Right lobe of liver (tissue), 6 donors: ENCODE data around the gene ENGASE. TPM values are rescaled to one million over a fixed set of nuclear protein-coding genes. Genes with fewer than 3 reads are reported as not detected.

ENCODE experiments used
- ATAC-seq, 4 donors: fragments of 200-7000 bp; cut with Tn5 transposase; one replicate each; pipeline ENCODE4 v1.9.1; 2020; ENCODE audit warnings: mild to moderate bottlenecking in 4 of 4, moderate library complexity in 4 of 4
- DNase-seq, 3 donors: peaks; one replicate each; pipeline ENCODE4 v3.0.0-alpha.2; 2020
- H3K27ac ChIP-seq, 3 donors: fragments of 200-600 bp; one replicate each; pipeline ENCODE4 v1.8.0; 2022
- H3K27me3 ChIP-seq, 2 donors: fragments of 200-600 bp; one replicate each; pipeline ENCODE4 v1.8.0; 2022
- H3K36me3 ChIP-seq, 4 donors: fragments of 200-600 bp; sonication (generic) in 1 of 4; one replicate each; pipeline versions ENCODE4 v1.5.1 to v1.8.0; 2017 to 2022; ENCODE audit warnings: control low read depth in 1 of 4
- H3K4me1 ChIP-seq, 4 donors: fragments of 200-600 bp; sonication (generic) in 1 of 4; one replicate each; pipeline versions ENCODE4 v1.5.1 to v1.8.0; 2017 to 2022; ENCODE audit warnings: control low read depth in 1 of 4
- H3K4me3 ChIP-seq, 3 donors: fragments of 200-600 bp; one replicate each; pipeline ENCODE4 v1.8.0; 2022
- H3K9me3 ChIP-seq, 4 donors: fragments of 200-600 bp; sonication (generic) in 1 of 4; one replicate each; pipeline versions ENCODE4 v1.5.1 to v1.8.0; 2017 to 2022; ENCODE audit warnings: control low read depth in 1 of 4
- CTCF ChIP-seq, 4 donors: fragments of 200-600 bp in 3 of 4; fragments of 450-650 bp in 1 of 4; IDR thresholded peaks; one replicate each; pipeline versions ENCODE4 v1.5.1 to v1.8.0; 2016 to 2022; ENCODE audit warnings: antibody characterized with exemption in 4 of 4, mild to moderate bottlenecking in 2 of 4
- POLR2A ChIP-seq: fragments of 450-650 bp; IDR thresholded peaks from one replicate; pipeline ENCODE4 v1.6.1; 2017; ENCODE audit warnings: antibody characterized with exemption, mild to moderate bottlenecking
- WGBS: methylation state at CpG from one replicate; pipeline ENCODE4 v1.1.6; 2018; ENCODE audit warnings: low coverage, low lambda C conversion rate; ENCODE audit not compliant: insufficient coverage; ENCODE audit errors: missing lambda C conversion rate; 5-methylcytosine and 5-hydroxymethylcytosine counted together
- intact Hi-C, 2 donors: fragments of 100-400 bp; cut with DNase I; formaldehyde crosslinking; loops; one replicate each; pipeline versions ENCODE4 v1.11.2 to v1.14.1; 2022
- total RNA-seq, 6 experiments: library from RNA; depleted of rRNA in 2 of 6; stranded (reverse); fragments of >200 nt in 2 of 6; fragmentation: NEBNext Ultra II Directional in 3 of 6; extraction: Animal tissue kit (Norgen Biotek cat#: 25700) in 3 of 6; gene quantifications; one replicate each; pipeline versions ENCODE4 v1.1.0 to v1.2.4, GENCODE V29; 2016 to 2023
- donor health status: DM: no; HTN: yes; CAD: no.
- donor health status: DM: no; HTN: no; CAD: no.
- donor health status: DM: no; HTN: no; CAD: no.
- donor health status: DM: no; HTN: yes; CAD: no.
- donor health status: DM: no; HTN: yes; CAD: no.

ENGASE gene
- total RNA-seq, 6 experiments from 2014 or later = 7.4 to 63.7 (median 39.1) TPM

DNA sequence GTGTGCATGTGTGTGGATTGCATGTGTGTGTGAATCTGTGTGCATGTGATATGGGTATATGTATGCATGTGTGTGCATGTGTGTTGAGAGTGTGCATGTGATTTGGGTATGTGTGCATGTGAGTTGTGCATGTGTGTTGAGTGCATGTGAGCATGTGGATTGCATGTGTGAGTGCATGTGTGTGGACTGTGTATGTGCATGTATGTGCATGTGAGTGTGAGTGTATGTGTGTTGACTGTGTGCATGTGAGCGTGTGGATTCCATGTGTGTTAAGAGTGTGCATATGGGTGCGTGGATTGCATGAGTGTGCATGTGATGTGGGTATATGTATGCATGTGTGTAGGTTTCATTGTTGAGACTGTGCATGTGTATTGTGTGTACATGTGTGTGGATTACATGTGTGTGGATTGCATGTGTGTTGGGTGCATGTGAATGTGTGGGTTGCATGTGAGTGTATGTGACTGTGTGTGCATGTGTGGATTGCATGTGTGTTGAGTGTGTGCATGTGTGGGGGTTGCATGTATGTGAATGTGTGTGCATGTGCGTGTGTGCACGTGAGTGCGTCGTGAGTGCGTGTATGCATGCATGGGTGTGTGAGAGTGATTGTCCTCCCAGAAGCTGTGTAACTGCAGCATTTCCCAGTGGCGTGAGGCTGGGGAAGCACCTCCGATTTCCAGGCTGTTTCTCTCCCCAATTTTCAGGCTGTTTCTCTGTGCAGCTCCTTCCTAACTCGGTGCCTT is 31.3 kb upstream of the ENGASE start:
- intact Hi-C loops = no loop called here
- no peaks in the 10 kb centered on the region for H3K4me1 ChIP-seq
- no peak for TF ChIP-seq CTCF (IDR thresholded peaks at IDR 0.05)
- no peak for TF ChIP-seq POLR2A
- no peaks in the 10 kb centered on the region for H3K9me3 ChIP-seq
- no peaks in the 10 kb centered on the region for H3K36me3 ChIP-seq
- no peak overlapping the region for H3K4me3 ChIP-seq
- H3K27me3 ChIP-seq = no peaks in the 10 kb centered on the region
- 74% methylated on average over 3 of the region's 10 CpGs for WGBS
- ATAC-seq (no peak), DNase-seq (no peak)
- H3K27ac ChIP-seq = no peak overlapping the region

GRCh38 chr17:79043931-79044320 is 30.7 kb upstream of the ENGASE start:
- Histone ChIP-seq H3K27me3 (no peaks in the 10 kb centered on the region), H3K9me3 (no peaks in the 10 kb centered on the region), H3K36me3 (no peaks in the 10 kb centered on the region), H3K4me3 (no peak overlapping the region), H3K27ac (no peak overlapping the region), H3K4me1 (no peaks in the 10 kb centered on the region)
- 42% methylated on average over 5 of the region's 12 CpGs for WGBS
- ATAC-seq = no peak
- intact Hi-C loops = no loop called here
- TF ChIP-seq POLR2A (no peak), CTCF (IDR thresholded peaks at IDR 0.05) (no peak)
- no peak for DNase-seq

DNA sequence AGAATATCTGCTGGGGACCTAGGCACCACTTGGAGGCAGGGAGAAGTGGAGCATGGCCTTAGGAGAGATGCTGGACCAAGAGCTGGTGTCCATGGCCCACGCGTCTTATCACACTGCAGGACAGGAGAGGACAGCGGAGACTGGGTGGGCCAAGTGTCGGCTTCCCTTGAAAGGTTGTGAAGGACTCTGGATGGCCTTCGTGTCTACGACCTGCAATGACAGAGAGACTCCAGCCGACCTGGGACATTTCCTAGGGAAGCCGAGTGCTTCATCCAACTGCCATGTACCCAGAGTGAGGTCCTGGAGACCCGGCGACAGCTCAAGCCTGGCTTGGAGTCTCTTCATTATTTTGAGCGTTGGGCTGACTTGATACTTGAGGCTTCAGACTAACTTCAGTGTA is 30.2 kb upstream of the ENGASE start:
- intact Hi-C loops = no loop called here

DNA sequence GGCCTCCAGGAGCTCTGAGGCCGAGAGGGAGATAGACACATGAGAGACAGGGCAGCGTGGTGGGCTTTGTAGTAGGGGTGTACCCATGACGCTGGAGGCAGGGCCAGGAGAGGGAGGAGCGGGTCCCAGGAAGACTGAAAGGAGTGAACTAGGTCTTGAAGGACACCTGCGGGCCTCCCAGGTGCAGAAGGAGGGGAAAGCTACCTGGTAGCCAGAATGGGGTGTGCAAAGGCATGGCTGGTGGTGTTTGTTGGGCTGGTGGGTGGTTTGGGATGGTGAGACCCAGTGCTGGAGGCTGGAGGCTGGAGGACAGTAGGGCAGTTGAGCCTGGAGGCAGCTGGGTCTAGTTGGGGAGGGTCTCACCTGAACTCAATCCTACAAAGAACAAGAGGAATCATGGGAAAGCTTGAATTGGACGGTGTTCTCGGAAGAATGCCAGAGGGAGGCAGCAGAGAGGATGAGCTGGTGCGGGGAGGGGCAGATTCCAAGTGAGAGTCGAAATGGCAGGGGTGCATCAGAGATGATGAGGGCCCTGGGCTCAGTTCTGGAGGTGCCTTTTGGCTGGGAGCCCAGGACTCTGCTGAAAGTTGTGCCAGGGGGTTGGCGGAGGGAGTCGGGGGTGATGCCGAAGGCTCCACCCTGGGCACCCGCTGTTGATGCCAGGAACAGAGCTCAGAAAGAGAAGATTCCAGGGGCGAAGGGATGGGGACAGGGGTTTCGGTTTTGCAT is 29.5 kb upstream of the ENGASE start:
- no peaks in the 10 kb centered on the region for H3K27me3 ChIP-seq
- H3K36me3 ChIP-seq = no peaks in the 10 kb centered on the region
- intact Hi-C loops = no loop called here
- TF ChIP-seq CTCF (IDR thresholded peaks at IDR 0.05) = no peak
- TF ChIP-seq POLR2A = no peak
- WGBS = 57% methylated on average over 15 of the region's 15 CpGs
- H3K4me3 ChIP-seq = no peak overlapping the region
- H3K4me1 ChIP-seq = no peaks in the 10 kb centered on the region
- DNase-seq (no peak), ATAC-seq (no peak)
- no peaks in the 10 kb centered on the region for H3K9me3 ChIP-seq
- H3K27ac ChIP-seq = no peak overlapping the region

More for the DNA sequence above, 30.2 kb upstream of the ENGASE start:
- Histone ChIP-seq H3K27ac (no peak overlapping the region), H3K4me3 (no peak overlapping the region), H3K36me3 (no peaks in the 10 kb centered on the region), H3K27me3 (no peaks in the 10 kb centered on the region), H3K4me1 (no peaks in the 10 kb centered on the region), H3K9me3 (no peaks in the 10 kb centered on the region)
- WGBS = 36% methylated on average over 1 of the region's 11 CpGs
- DNase-seq (no peak), ATAC-seq (no peak)
- TF ChIP-seq POLR2A (no peak), CTCF (IDR thresholded peaks at IDR 0.05) (no peak)
